Spleen (tissue), 11 donors: ENCODE measurements around the gene STK35. TPM values are rescaled to one million over a fixed set of nuclear protein-coding genes. Genes with fewer than 3 reads are reported as not detected.
A peak's percentile ranks its signal among the peaks of the same experiment; 100 is the strongest.

Experiments used
- DNase-seq: peaks from one replicate; pipeline ENCODE4 v3.0.0-alpha.2; 2020
- H3K27ac ChIP-seq, 8 donors: fragments of 200-600 bp; sonication (generic) in 7 of 8; 1 replicate in 4 of 8; 2 replicates in 4 of 8; pipeline versions ENCODE4 v1.5.0 to v1.8.0; 2016 to 2021; ENCODE audit warnings: inconsistent platforms in 4 of 8, mild to moderate bottlenecking in 4 of 8, moderate library complexity in 1 of 8
- H3K27me3 ChIP-seq, 7 donors: fragments of 200-600 bp; sonication (generic) in 6 of 7; replicated peaks in 1 of 7; 1 replicate in 4 of 7; 2 replicates in 3 of 7; pipeline versions ENCODE4 v1.5.0 to v1.8.0; 2016 to 2021; ENCODE audit warnings: inconsistent platforms in 3 of 7, mild to moderate bottlenecking in 1 of 7
- H3K36me3 ChIP-seq, 6 donors: fragments of 200-600 bp; sonication (generic) in 5 of 6; 1 replicate in 4 of 6; 2 replicates in 2 of 6; pipeline versions ENCODE4 v1.5.0 to v1.8.0; 2016 to 2021; ENCODE audit warnings: inconsistent platforms in 2 of 6
- H3K4me1 ChIP-seq, 6 donors: fragments of 200-600 bp; sonication (generic) in 5 of 6; 1 replicate in 3 of 6; 2 replicates in 3 of 6; pipeline versions ENCODE4 v1.5.0 to v1.8.0; 2016 to 2021; ENCODE audit warnings: inconsistent platforms in 3 of 6
- H3K4me3 ChIP-seq, 8 donors: fragments of 200-600 bp; sonication (generic) in 7 of 8; 1 replicate in 4 of 8; 2 replicates in 4 of 8; pipeline versions ENCODE4 v1.5.0 to v1.8.0; 2016 to 2021; ENCODE audit warnings: inconsistent platforms in 4 of 8, mild to moderate bottlenecking in 4 of 8, moderate library complexity in 2 of 8
- H3K9me3 ChIP-seq, 8 donors: fragments of 200-600 bp; sonication (generic) in 7 of 8; 1 replicate in 4 of 8; 2 replicates in 4 of 8; pipeline versions ENCODE4 v1.5.0 to v1.8.0; 2016 to 2021; ENCODE audit warnings: inconsistent platforms in 4 of 8
- POLR2A ChIP-seq, 3 donors: fragments of 450-650 bp; IDR thresholded peaks; one replicate each; pipeline ENCODE4 v1.5.1; 2017; ENCODE audit warnings: antibody characterized with exemption in 3 of 3, mild to moderate bottlenecking in 1 of 3
- POLR2AphosphoS5 ChIP-seq, 3 donors: sonication (generic); formaldehyde crosslinking; IDR thresholded peaks; one replicate each; pipeline ENCODE4 v1.5.1; 2017; ENCODE audit warnings: antibody characterized with exemption in 3 of 3
- WGBS, 5 donors: extraction: QIAGEN DNeasy Blood & Tissue Kit in 3 of 5; methylation state at CpG; one replicate each; pipeline versions ENCODE4 v1.1.5 to v1.1.7; 2013 to 2018; 5-methylcytosine and 5-hydroxymethylcytosine counted together
- intact Hi-C: fragments of 100-400 bp; cut with DNase I; formaldehyde crosslinking; loops from one replicate; pipeline ENCODE4 v1.15.0; 2023; ENCODE audit warnings: low total_unique reads
- polyA plus RNA-seq, 3 donors: library from polyadenylated mRNA; stranded (reverse); fragments of 200-250 nt; gene quantifications; one replicate each; pipeline ENCODE4 v1.2.1, GENCODE V29; 2013
- total RNA-seq, 7 donors: library from RNA; depleted of rRNA in 3 of 7; stranded (reverse); fragments of >200 nt in 3 of 7; fragmentation: NEBNext Ultra II Directional in 4 of 7; extraction: Animal tissue kit (Norgen Biotek cat#: 25700) in 4 of 7; gene quantifications; one replicate each; pipeline versions ENCODE4 v1.1.0 to v1.2.1, GENCODE V29; 2016 to 2021
- TF ChIP-seq, protein P1 (sequence below), 11 experiments: fragments of 200-600 bp in 7 of 11; fragments of 450-650 bp in 4 of 11; sonication (generic) in 4 of 11; IDR thresholded peaks in 8 of 11; conservative IDR thresholded peaks in 3 of 11; 1 replicate in 7 of 11; 2 replicates in 4 of 11; pipeline versions ENCODE4 v1.4.0 to v1.8.0; 2016 to 2021; ENCODE audit warnings: antibody characterized with exemption in 11 of 11, inconsistent platforms in 4 of 11, mild to moderate bottlenecking in 1 of 11
- donor health status: healthy with polysubstance abuse.
- donor health status: DM: no; HTN: no; CAD: no; lungs with moderate emphysema.
- donor health status: DM: no; HTN: no; CAD: no.
- donor health status: Bipolar disorder and iron deficiency.
- donor health status: healthy.
- donor health status: DM: no; HTN: no; CAD: no.
- donor health status: DM: yes; HTN: yes; CAD: no.

The STK35 gene
- total and polyA plus RNA-seq, 10 donors: 1.8 to 25.4 (median 15.0) TPM

GRCh38 chr20:2104236-2104635 is 2.6 kb downstream of the STK35 start:
- Histone ChIP-seq H3K4me3 (peak overlapping the region; percentile 80 to 97 (median 94)), H3K36me3 (peaks cover 0 to 29% (median 2%) of the 10 kb centered on the region in 6 donors), H3K27me3 (no peaks in the 10 kb centered on the region), H3K27ac (peak overlapping the region in 2 of 8 donors; percentile 98 to 99), H3K9me3 (no peaks in the 10 kb centered on the region), H3K4me1 (peaks cover 39 to 77% (median 71%) of the 10 kb centered on the region in 6 donors)
- intact Hi-C loops: no loop called here
- DNase-seq: no peak
- WGBS, 5 donors: 47 to 60% (median 58%) methylated on average over 8 of the region's 8 CpGs
- TF ChIP-seq POLR2A (IDR thresholded peaks at IDR 0.05): no peak
- TF ChIP-seq, protein P1, sequence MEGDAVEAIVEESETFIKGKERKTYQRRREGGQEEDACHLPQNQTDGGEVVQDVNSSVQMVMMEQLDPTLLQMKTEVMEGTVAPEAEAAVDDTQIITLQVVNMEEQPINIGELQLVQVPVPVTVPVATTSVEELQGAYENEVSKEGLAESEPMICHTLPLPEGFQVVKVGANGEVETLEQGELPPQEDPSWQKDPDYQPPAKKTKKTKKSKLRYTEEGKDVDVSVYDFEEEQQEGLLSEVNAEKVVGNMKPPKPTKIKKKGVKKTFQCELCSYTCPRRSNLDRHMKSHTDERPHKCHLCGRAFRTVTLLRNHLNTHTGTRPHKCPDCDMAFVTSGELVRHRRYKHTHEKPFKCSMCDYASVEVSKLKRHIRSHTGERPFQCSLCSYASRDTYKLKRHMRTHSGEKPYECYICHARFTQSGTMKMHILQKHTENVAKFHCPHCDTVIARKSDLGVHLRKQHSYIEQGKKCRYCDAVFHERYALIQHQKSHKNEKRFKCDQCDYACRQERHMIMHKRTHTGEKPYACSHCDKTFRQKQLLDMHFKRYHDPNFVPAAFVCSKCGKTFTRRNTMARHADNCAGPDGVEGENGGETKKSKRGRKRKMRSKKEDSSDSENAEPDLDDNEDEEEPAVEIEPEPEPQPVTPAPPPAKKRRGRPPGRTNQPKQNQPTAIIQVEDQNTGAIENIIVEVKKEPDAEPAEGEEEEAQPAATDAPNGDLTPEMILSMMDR (IDR thresholded peaks at IDR 0.05 in 8 of 11, conservative IDR thresholded peaks at IDR 0.05 in 3 of 11): no peak
- no peak for TF ChIP-seq POLR2AphosphoS5 (IDR thresholded peaks at IDR 0.05)

GRCh38 chr20:2108498-2108897 is 6.9 kb downstream of the STK35 start:
- peaks cover 49 to 100% (median 92%) of the 10 kb centered on the region in 6 donors for H3K4me1 ChIP-seq
- WGBS, 5 donors: 62 to 80% (median 75%) methylated on average over 3 of the region's 3 CpGs
- H3K27ac ChIP-seq: peak overlapping the region in 1 of 8 donors; percentile 32
- H3K36me3 ChIP-seq: peaks cover 0 to 34% (median 2%) of the 10 kb centered on the region in 6 donors
- H3K4me3 ChIP-seq: no peak overlapping the region
- H3K27me3 ChIP-seq: no peaks in the 10 kb centered on the region
- no peaks in the 10 kb centered on the region for H3K9me3 ChIP-seq
- TF ChIP-seq POLR2A (IDR thresholded peaks at IDR 0.05): no peak
- TF ChIP-seq, protein P1 (IDR thresholded peaks at IDR 0.05 in 8 of 11, conservative IDR thresholded peaks at IDR 0.05 in 3 of 11): no peak
- no peak for DNase-seq
- intact Hi-C loops: no loop called here

GRCh38 chr20:2108987-2109386 is 7.4 kb downstream of the STK35 start:
- peaks cover 50 to 100% (median 91%) of the 10 kb centered on the region in 6 donors for H3K4me1 ChIP-seq
- peaks cover 0 to 37% (median 2%) of the 10 kb centered on the region in 6 donors for H3K36me3 ChIP-seq
- no peaks in the 10 kb centered on the region for H3K9me3 ChIP-seq
- H3K4me3 ChIP-seq: no peak overlapping the region
- intact Hi-C loops: no loop called here
- DNase-seq: no peak
- WGBS, 5 donors: 86 to 94% (median 90%) methylated on average over 4 of the region's 4 CpGs
- peak overlapping the region in 2 of 8 donors; percentile 3 to 32 for H3K27ac ChIP-seq
- TF ChIP-seq POLR2AphosphoS5 (IDR thresholded peaks at IDR 0.05) (no peak), POLR2A (IDR thresholded peaks at IDR 0.05) (no peak)
- TF ChIP-seq, protein P1 (IDR thresholded peaks at IDR 0.05 in 8 of 11, conservative IDR thresholded peaks at IDR 0.05 in 3 of 11): no peak
- H3K27me3 ChIP-seq: no peaks in the 10 kb centered on the region

- no peaks in the 10 kb centered on the region for H3K27me3 ChIP-seq
- no peaks in the 10 kb centered on the region for H3K9me3 ChIP-seq
- no peak for DNase-seq
- H3K36me3 ChIP-seq: peaks cover 0 to 41% (median 2%) of the 10 kb centered on the region in 6 donors
- peak in 1 of 3 donors; percentile 19 for TF ChIP-seq POLR2AphosphoS5 (IDR thresholded peaks at IDR 0.05)
- TF ChIP-seq POLR2A (IDR thresholded peaks at IDR 0.05): no peak
- peak overlapping the region in 4 of 8 donors; percentile 3 to 32 (median 22) for H3K27ac ChIP-seq
- intact Hi-C loops: no loop called here
- H3K4me1 ChIP-seq: peaks cover 51 to 100% (median 89%) of the 10 kb centered on the region in 6 donors
- WGBS, 5 donors: 69 to 89% (median 70%) methylated on average over 6 of the region's 6 CpGs
- no peak overlapping the region for H3K4me3 ChIP-seq
These were observed 8.0 kb downstream of the STK35 start for GRCh38 chr20:2109425-2110210.
